HCT116 (cell line): ENCODE results near the gene TSPYL6. TPM values are rescaled to one million over a fixed set of nuclear protein-coding genes. Genes with fewer than 3 reads are reported as not detected.

Experiments
- ATAC-seq: fragments of 200-7000 bp; cut with Tn5 transposase; 2 replicates; pipeline ENCODE4 v1.9.1; 2020; ENCODE audit warnings: mild to moderate bottlenecking, moderate library complexity
- BruUV-seq: library from RNA; stranded (reverse); fragments of 400-500 nt; replicated peaks from 2 replicates; lab custom pipeline; 2021; lab: Mats Ljungman, UMichigan
- CTCF ChIA-PET: fragments of 300-600 bp; sonication (Branson Sonifier 250); formaldehyde crosslinking; loops from one replicate; lab custom pipeline; 2021; ENCODE audit warnings: antibody characterized with exemption; lab: Charles Lee
- POLR2A ChIA-PET: fragments of 300-600, 350-600 bp; sonication (Branson Sonifier 250); formaldehyde crosslinking; loops from one replicate; lab custom pipeline; 2021; ENCODE audit warnings: antibody characterized with exemption; lab: Charles Lee
- RAD21 ChIA-PET, 2 experiments: fragments of 300-600 bp; sonication (Branson Sonifier 250); formaldehyde crosslinking; loops; one replicate each; lab custom pipeline; 2023; ENCODE audit warnings: low total read pairs in 2 of 2; ENCODE audit not compliant: uncharacterized antibody in 2 of 2, unreplicated experiment in 2 of 2, low non-redundant PET in 1 of 2; lab: Charles Lee
- DNase-seq: peaks from one replicate; pipeline ENCODE4 v3.0.0-alpha.2; 2010; ENCODE audit warnings: low read depth, low spot score
- H2AFZ ChIP-seq: fragments of 200-600 bp; shearing (Covaris generic), sonication (generic); 2 replicates; pipeline ENCODE4 v1.6.1; 2017; ENCODE audit warnings: low read depth, mixed run types, mixed read lengths, antibody characterized with exemption, low read length; ENCODE audit not compliant: poor library complexity, severe bottlenecking
- H3K27ac ChIP-seq: 2 replicates; pipeline ENCODE4 v1.5.1; 2012; ENCODE audit warnings: low read depth, low read length
- H3K27me3 ChIP-seq: fragments of 200-600 bp; sonication (generic); 2 replicates; pipeline ENCODE4 v1.6.1; 2016; ENCODE audit warnings: mixed run types, low read length, mixed read lengths; ENCODE audit not compliant: insufficient read depth
- H3K36me3 ChIP-seq, 2 experiments: fragments of 200-500 bp in 1 of 2; fragments of 200-600 bp in 1 of 2; sonication (Bioruptor generic) in 1 of 2; sonication (generic) in 1 of 2; 2 replicates each; pipeline versions ENCODE4 v1.5.1 to v1.6.1; 2014 to 2016; ENCODE audit warnings: low read length in 2 of 2, inconsistent platforms in 1 of 2, mixed read lengths in 1 of 2, mixed run types in 1 of 2; ENCODE audit not compliant: insufficient read depth in 2 of 2, control insufficient read depth in 1 of 2
- H3K4me1 ChIP-seq, 2 experiments: fragments of 200-600 bp in 1 of 2; sonication (generic) in 1 of 2; 2 replicates each; pipeline versions ENCODE4 v1.5.1 to v1.6.1; 2012 to 2017; ENCODE audit warnings: low read length in 2 of 2, inconsistent platforms in 1 of 2, mild to moderate bottlenecking in 1 of 2, mixed read lengths in 1 of 2, mixed run types in 1 of 2, moderate library complexity in 1 of 2; ENCODE audit not compliant: insufficient read depth in 2 of 2, control insufficient read depth in 1 of 2
- H3K4me2 ChIP-seq: fragments of 200-600 bp; sonication (generic); 2 replicates; pipeline ENCODE4 v1.6.1; 2017; ENCODE audit warnings: mixed run types, low read length, mixed read lengths
- H3K4me3 ChIP-seq, 2 experiments: fragments of 200-600 bp in 1 of 2; sonication (generic) in 1 of 2; replicated peaks in 1 of 2; 2 replicates each; pipeline ENCODE4 v1.5.1; 2011 to 2016; ENCODE audit warnings: low read length in 2 of 2, control low read depth in 1 of 2, low read depth in 1 of 2, mild to moderate bottlenecking in 1 of 2, mixed read lengths in 1 of 2, mixed run types in 1 of 2
- H3K79me2 ChIP-seq: fragments of 200-600 bp; sonication (generic); 2 replicates; pipeline ENCODE4 v1.6.1; 2017; ENCODE audit warnings: mild to moderate bottlenecking, mixed run types, low read length, moderate library complexity, mixed read lengths; ENCODE audit not compliant: insufficient read depth
- H3K9ac ChIP-seq: fragments of 200-600 bp; sonication (generic); 2 replicates; pipeline ENCODE4 v1.6.1; 2016; ENCODE audit warnings: low read length, mixed read lengths
- H3K9me2 ChIP-seq: fragments of 200-600 bp; sonication (generic), shearing (Covaris generic); 2 replicates; pipeline ENCODE4 v1.6.1; 2017; ENCODE audit warnings: mixed run types, mild to moderate bottlenecking, moderate library complexity; ENCODE audit not compliant: insufficient read depth
- H3K9me3 ChIP-seq, 2 experiments: fragments of 200-500 bp in 1 of 2; fragments of 200-600 bp in 1 of 2; sonication (Bioruptor generic) in 1 of 2; sonication (generic) in 1 of 2; 2 replicates each; pipeline ENCODE4 v1.6.1; 2014 to 2017; ENCODE audit warnings: low read length in 2 of 2, mixed read lengths in 2 of 2, inconsistent platforms in 1 of 2, low read depth in 1 of 2, mild to moderate bottlenecking in 1 of 2, mixed run types in 1 of 2, moderate library complexity in 1 of 2; ENCODE audit not compliant: control insufficient read depth in 1 of 2, insufficient read depth in 1 of 2
- H4K20me1 ChIP-seq: fragments of 200-600 bp; sonication (generic), shearing (Covaris generic); 2 replicates; pipeline ENCODE4 v1.6.1; 2017; ENCODE audit warnings: mixed run types, mild to moderate bottlenecking, moderate library complexity; ENCODE audit not compliant: insufficient read depth
- ATF3 ChIP-seq: IDR thresholded peaks from 2 replicates; pipeline ENCODE4 v1.6.1; 2012
- CEBPB ChIP-seq: IDR thresholded peaks from 2 replicates; pipeline ENCODE4 v1.6.1; 2012; ENCODE audit warnings: low read depth
- CTCF ChIP-seq, 3 experiments: fragments of 200-600 bp in 1 of 3; sonication (generic) in 1 of 3; IDR thresholded peaks in 2 of 3; conservative IDR thresholded peaks in 1 of 3; 2 replicates each; pipeline ENCODE4 v1.5.1; 2012 to 2017; ENCODE audit warnings: low read depth in 2 of 3, low read length in 2 of 3, antibody characterized with exemption in 1 of 3, borderline replicate concordance in 1 of 3, control low read depth in 1 of 3, mild to moderate bottlenecking in 1 of 3, mixed read lengths in 1 of 3, mixed run types in 1 of 3, moderate library complexity in 1 of 3; ENCODE audit not compliant: insufficient read depth in 1 of 3
- JUND ChIP-seq: IDR thresholded peaks from 2 replicates; pipeline ENCODE4 v1.6.1; 2012
- MAX ChIP-seq: IDR thresholded peaks from 2 replicates; pipeline ENCODE4 v1.6.1; 2012
- POLR2AphosphoS5 ChIP-seq: IDR thresholded peaks from 2 replicates; pipeline ENCODE4 v1.6.1; 2011; ENCODE audit warnings: mild to moderate bottlenecking, low read depth, low read length, moderate library complexity
- RAD21 ChIP-seq: IDR thresholded peaks from 2 replicates; pipeline ENCODE4 v1.6.1; 2012; ENCODE audit warnings: low read depth, mild to moderate bottlenecking
- REST ChIP-seq: IDR thresholded peaks from 2 replicates; pipeline ENCODE4 v1.6.1; 2012; ENCODE audit warnings: low read depth
- SIN3A ChIP-seq: IDR thresholded peaks from 2 replicates; pipeline ENCODE4 v1.6.1; 2012; ENCODE audit warnings: low read depth
- SP1 ChIP-seq: IDR thresholded peaks from 2 replicates; pipeline ENCODE4 v1.6.1; 2012; ENCODE audit warnings: low read depth
- SRF ChIP-seq: IDR thresholded peaks from 2 replicates; pipeline ENCODE4 v1.6.1; 2012; ENCODE audit warnings: low read depth
- TCF7L2 ChIP-seq: IDR thresholded peaks from 2 replicates; pipeline ENCODE4 v1.7.0; 2011; ENCODE audit warnings: borderline replicate concordance, inconsistent platforms; ENCODE audit not compliant: insufficient read depth, insufficient read length; ENCODE audit errors: extremely low read depth
- ZBTB33 ChIP-seq: IDR thresholded peaks from 2 replicates; pipeline ENCODE4 v1.6.1; 2011; ENCODE audit warnings: mild to moderate bottlenecking, low read length, moderate library complexity; ENCODE audit not compliant: insufficient replicate concordance; ENCODE audit errors: extremely low read depth
- ZFX ChIP-seq: fragments of 450-650 bp; IDR thresholded peaks from 2 replicates; pipeline ENCODE4 v1.6.1; 2017
- intact Hi-C: fragments of 100-400 bp; cut with micrococcal nuclease; formaldehyde crosslinking; loops from 2 replicates; pipeline ENCODE4 v1.10.0; 2022
- total RNA-seq: library from RNA; stranded (reverse); gene quantifications from one replicate; pipeline ENCODE4 v1.2.1, GENCODE V29; 2021; ENCODE audit not compliant: unreplicated experiment

Gene TSPYL6
- total RNA-seq, 1 experiment from 2014 or later = not detected

- no peak overlapping the region for H3K27ac ChIP-seq
- H3K4me1 ChIP-seq = no peaks in the 10 kb centered on the region
- CTCF ChIA-PET = no interaction called here
- ATAC-seq (no peak), DNase-seq (no peak)
- H3K9me2 ChIP-seq = no peaks in the 10 kb centered on the region
- H3K27me3 ChIP-seq = no peaks in the 10 kb centered on the region
- H3K4me3 ChIP-seq = no peak overlapping the region
- TF ChIP-seq ZBTB33 (no peak), CTCF (IDR thresholded peaks at IDR 0.05 in 2 of 3, conservative IDR thresholded peaks at IDR 0.05 in 1 of 3; ENCODE audit: borderline replicate concordance in 1 of 3, insufficient read depth in 1 of 3, low read depth in 2 of 3, low read length in 2 of 3) (no peak), SIN3A (no peak), ZFX (no peak), MAX (no peak), CEBPB (no peak), SP1 (no peak), TCF7L2 (no peak), POLR2AphosphoS5 (no peak), ATF3 (no peak), REST (no peak), JUND (no peak), SRF (no peak), RAD21 (no peak)
- no TSS peak for BruUV-seq
- no peak overlapping the region for H3K4me2 ChIP-seq
- H3K79me2 ChIP-seq = no peaks in the 10 kb centered on the region
- no peaks in the 10 kb centered on the region for H4K20me1 ChIP-seq
- intact Hi-C loops = no loop called here
- POLR2A ChIA-PET = no interaction called here
- H3K9ac ChIP-seq = no peak overlapping the region
- no peaks in the 10 kb centered on the region for H3K9me3 ChIP-seq
- RAD21 ChIA-PET = no interaction called here
- H3K36me3 ChIP-seq = no peaks in the 10 kb centered on the region
- no peak overlapping the region for H2AFZ ChIP-seq
Measured at GRCh38 chr2:54262015-54262765, 6.2 kb upstream of the TSPYL6 start.
